ENCODE results near the gene TLR10. TPM values are rescaled to one million over a fixed set of nuclear protein-coding genes. Genes with fewer than 3 reads are reported as not detected.

The TLR10 gene
- total RNA-seq, 1 experiment from 2014 or later = 0.30 TPM

GRCh38 chr4:38728631-38729141 is 54.1 kb downstream of the TLR10 start (continued):
- TF ChIP-seq REST (IDR thresholded peaks at IDR 0.05; ENCODE audit: low read depth) = no peak
- TF ChIP-seq SP1 (IDR thresholded peaks at IDR 0.05; ENCODE audit: low read depth) = peak; percentile 85
- TF ChIP-seq, protein P1, sequence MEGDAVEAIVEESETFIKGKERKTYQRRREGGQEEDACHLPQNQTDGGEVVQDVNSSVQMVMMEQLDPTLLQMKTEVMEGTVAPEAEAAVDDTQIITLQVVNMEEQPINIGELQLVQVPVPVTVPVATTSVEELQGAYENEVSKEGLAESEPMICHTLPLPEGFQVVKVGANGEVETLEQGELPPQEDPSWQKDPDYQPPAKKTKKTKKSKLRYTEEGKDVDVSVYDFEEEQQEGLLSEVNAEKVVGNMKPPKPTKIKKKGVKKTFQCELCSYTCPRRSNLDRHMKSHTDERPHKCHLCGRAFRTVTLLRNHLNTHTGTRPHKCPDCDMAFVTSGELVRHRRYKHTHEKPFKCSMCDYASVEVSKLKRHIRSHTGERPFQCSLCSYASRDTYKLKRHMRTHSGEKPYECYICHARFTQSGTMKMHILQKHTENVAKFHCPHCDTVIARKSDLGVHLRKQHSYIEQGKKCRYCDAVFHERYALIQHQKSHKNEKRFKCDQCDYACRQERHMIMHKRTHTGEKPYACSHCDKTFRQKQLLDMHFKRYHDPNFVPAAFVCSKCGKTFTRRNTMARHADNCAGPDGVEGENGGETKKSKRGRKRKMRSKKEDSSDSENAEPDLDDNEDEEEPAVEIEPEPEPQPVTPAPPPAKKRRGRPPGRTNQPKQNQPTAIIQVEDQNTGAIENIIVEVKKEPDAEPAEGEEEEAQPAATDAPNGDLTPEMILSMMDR (IDR thresholded peaks at IDR 0.05 in 2 of 3, conservative IDR thresholded peaks at IDR 0.05 in 1 of 3; ENCODE audit: borderline replicate concordance in 1 of 3, insufficient read depth in 1 of 3, low read depth in 2 of 3, low read length in 2 of 3) = peak; percentile 53 to 64 (median 54); a peak in 5 of 6 replicates

- no peaks in the 10 kb centered on the region for H3K27me3 ChIP-seq (ENCODE audit: insufficient read depth, low read length)
- H3K79me2 ChIP-seq (ENCODE audit: insufficient read depth, low read length) = no peaks in the 10 kb centered on the region
- no peak overlapping the region for H2AFZ ChIP-seq (ENCODE audit: low read depth, low read length, poor library complexity, severe bottlenecking)
- no peaks in the 10 kb centered on the region for H4K20me1 ChIP-seq (ENCODE audit: insufficient read depth)
- ChIA-PET CTCF (interaction anchor here (1.2 to 1.5 kb wide), 2 partner anchors 404 to 544 kb away, joined by 5 read pairs; no protein-coding TSS in a partner anchor), RAD21 (ENCODE audit: low non-redundant PET in 1 of 2, low total read pairs in 2 of 2, uncharacterized antibody in 2 of 2, unreplicated experiment in 2 of 2) (no interaction called here), POLR2A (no interaction called here)
- intact Hi-C loops (cut with micrococcal nuclease) = no loop called here
- no peaks in the 10 kb centered on the region for H3K9me3 ChIP-seq (ENCODE audit: control insufficient read depth in 1 of 2, insufficient read depth in 1 of 2, low read depth in 1 of 2, low read length in 2 of 2)
- DNase-seq (ENCODE audit: low read depth, low spot score) (no peak), ATAC-seq (no peak)
- H3K27ac ChIP-seq (ENCODE audit: low read depth, low read length) = no peak overlapping the region
- BruUV-seq (replicated peaks) = no TSS peak
- H3K4me3 ChIP-seq (replicated peaks in 1 of 2; ENCODE audit: low read depth in 1 of 2, low read length in 2 of 2) = no peak overlapping the region
- no peak overlapping the region for H3K9ac ChIP-seq (ENCODE audit: low read length)
- TF ChIP-seq, protein P2, sequence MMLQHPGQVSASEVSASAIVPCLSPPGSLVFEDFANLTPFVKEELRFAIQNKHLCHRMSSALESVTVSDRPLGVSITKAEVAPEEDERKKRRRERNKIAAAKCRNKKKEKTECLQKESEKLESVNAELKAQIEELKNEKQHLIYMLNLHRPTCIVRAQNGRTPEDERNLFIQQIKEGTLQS (IDR thresholded peaks at IDR 0.05) = no peak
- TF ChIP-seq ZFX (IDR thresholded peaks at IDR 0.05) = 0 out of 2 replicates have a peak, but pooled peaks have one; percentile 11
- peak overlapping the region; percentile 30 for H3K4me2 ChIP-seq (ENCODE audit: low read length)
- H3K36me3 ChIP-seq (ENCODE audit: control insufficient read depth in 1 of 2, insufficient read depth in 2 of 2, low read length in 2 of 2) = no peaks in the 10 kb centered on the region
- no peaks in the 10 kb centered on the region for H3K9me2 ChIP-seq (ENCODE audit: insufficient read depth)
- H3K4me1 ChIP-seq (ENCODE audit: control insufficient read depth in 1 of 2, insufficient read depth in 2 of 2, low read length in 2 of 2) = peaks cover 31 to 34% of the 10 kb centered on the region in 2 experiments
These were observed 58.3 kb downstream of the TLR10 start for GRCh38 chr4:38724475-38724808.
